Measurements from ENCODE around the gene ANKRD22.

- TF ChIP-seq EZH2 (optimal IDR thresholded peaks at IDR 0.05; ENCODE audit: low read depth, low read length) (no peak), CTCF (IDR thresholded peaks at IDR 0.05; ENCODE audit: low read length) (no peak)
These were observed 25.3 kb downstream of the ANKRD22 start for GRCh38 chr10:88826388-88826787.
